Stimulated activated CD4-positive, alpha-beta T cell treated with anti-CD3 and anti-CD28 coated beads, Interleukin-4, amount 100 ng/mL, for 4 hours (primary cell): ENCODE results near the gene CST3.
A peak's percentile ranks its signal among the peaks of the same experiment; 100 is the strongest.
"Not testable (repeated sequence)": the region's sequence is repeated elsewhere in the genome, so short reads cannot be mapped to it uniquely, and the experiment has no call there.

Experiments
- DNase-seq, 2 experiments: peaks; one replicate each; pipeline ENCODE4 v3.0.0-alpha.2; 2020

Gene CST3

GRCh38 chr20:23625236-23625964, 12.4 kb downstream of the CST3 start:
- DNase-seq: no peak

DNA sequence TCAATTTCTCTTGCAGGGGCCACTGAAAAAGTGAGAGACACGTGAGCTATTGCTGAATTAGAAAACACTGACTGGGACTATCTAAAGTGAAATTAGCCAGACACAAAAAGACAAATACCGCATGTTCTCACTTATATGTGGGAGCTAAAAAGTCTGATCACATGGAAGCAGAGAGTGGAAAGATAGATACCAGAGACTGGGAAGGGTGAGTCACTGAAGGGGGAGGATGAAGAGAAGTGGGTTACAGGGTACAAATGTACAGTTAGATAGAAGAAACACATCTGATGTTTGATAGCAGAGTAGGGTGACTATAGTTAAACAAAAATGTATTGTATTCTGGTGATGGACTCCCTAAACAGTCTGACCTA, 13.4 kb downstream of the CST3 start:
- no peak for DNase-seq

DNA sequence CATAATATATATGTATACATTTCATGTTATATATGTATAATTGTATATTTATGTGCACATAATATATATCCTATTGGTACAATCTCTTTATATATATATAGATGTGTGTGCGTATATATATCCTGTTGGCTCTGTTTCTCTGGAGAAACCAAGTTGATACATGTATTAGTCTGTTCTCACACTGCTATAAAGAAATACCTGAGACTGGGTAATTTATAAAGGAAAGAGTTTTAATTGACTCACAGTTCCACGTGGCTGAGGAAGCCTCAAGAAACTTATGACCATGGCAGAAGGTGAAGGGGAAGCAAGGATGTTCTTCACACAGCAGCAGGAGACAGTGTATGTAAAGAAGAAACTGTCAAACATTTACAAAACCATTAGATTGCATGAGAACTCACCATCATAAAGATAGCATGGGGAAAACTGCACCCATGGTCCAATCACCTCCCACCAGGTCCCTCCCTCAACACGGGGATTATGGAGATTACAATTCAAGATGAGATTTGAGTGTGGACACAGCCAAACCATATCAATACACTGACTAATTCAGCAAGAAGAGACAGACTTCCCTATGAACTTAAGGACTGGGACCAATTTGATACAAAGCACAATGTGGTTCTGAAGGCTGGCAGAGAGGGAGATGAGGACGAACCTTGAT, 14.0 kb downstream of the CST3 start:
- DNase-seq: no peak

DNA sequence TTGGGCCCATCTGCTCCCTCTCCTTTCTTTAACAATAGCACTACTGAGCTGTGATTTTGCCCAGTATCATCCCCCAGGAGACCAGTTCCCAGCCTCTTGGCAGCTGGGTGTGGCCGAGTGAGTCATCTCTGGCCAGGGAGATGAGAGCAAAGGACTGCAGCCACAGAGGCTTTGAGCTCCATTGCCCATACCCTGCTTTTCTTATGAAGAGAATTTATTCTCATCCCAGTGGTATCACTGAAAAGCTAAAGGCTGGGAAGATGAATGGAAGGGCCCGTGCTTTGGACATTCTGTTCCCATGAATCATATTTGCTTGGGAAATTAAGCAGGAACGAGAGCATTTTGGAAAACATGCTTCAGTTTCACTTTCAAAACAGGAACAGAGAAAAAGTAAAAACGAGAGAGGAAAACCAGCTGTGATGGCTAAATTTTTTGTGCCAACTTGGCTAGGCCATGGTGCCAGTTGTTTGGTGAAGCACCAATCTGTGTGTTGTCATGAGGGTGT, 14.9 kb downstream of the CST3 start:
- DNase-seq: no peak

DNA sequence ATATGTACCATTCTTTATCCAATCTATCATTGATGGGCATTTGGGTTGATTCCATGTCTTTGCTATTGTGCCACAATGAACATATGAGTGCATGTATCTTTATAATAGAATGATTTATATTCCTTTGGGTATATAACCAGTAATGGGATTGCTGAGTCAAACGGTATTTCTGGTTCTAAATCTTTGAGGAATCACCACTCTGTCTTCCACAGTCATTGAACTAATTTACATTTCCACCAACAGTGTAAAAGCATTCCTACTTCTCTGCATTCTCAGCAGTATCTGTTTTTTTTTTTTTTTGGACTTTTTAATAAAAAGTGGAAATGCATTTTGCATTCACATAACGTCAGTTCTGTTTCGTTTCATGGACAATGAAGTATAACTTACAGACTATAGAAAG, 15.4 kb downstream of the CST3 start:
- not testable (repeated sequence) for DNase-seq

- not testable (repeated sequence) for DNase-seq
Observed at GRCh38 chr20:23620670-23621386, 16.9 kb downstream of the CST3 start.

GRCh38 chr20:23614163-23614562, 23.6 kb downstream of the CST3 start:
- no peak for DNase-seq

- DNase-seq: no peak
Observed at GRCh38 chr20:23613676-23614075, 24.1 kb downstream of the CST3 start.

GRCh38 chr20:23612396-23612795, 25.4 kb downstream of the CST3 start:
- DNase-seq: no peak

DNA sequence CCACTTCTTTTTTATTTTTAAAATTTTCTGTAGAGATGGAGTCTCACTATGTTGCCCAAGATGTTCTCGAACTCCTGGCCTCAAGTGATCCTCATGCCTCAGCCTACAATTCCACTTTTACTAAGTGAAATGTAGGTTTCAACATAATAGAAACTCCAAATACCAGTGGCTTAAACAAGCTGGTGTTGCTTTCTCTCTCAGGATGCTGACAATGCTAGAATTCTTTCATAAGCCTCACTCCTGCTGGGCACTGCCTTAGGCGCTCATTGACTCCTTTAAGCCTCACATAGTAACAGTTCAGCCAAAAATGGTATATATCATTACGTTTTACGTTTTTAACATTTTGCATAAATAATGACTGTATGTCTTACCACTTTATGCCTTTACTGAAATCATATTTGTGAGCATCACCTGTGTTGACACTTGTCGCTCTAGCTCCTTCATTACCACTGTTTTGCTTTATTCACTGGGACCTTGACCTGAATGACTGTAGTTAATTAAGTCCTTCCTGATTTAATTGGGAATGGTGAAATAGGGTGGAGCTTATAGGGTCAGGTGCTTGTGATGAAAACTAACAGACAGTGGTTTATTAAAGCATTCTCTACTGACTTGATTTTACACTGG, 28.2 kb downstream of the CST3 start:
- no peak for DNase-seq

DNA sequence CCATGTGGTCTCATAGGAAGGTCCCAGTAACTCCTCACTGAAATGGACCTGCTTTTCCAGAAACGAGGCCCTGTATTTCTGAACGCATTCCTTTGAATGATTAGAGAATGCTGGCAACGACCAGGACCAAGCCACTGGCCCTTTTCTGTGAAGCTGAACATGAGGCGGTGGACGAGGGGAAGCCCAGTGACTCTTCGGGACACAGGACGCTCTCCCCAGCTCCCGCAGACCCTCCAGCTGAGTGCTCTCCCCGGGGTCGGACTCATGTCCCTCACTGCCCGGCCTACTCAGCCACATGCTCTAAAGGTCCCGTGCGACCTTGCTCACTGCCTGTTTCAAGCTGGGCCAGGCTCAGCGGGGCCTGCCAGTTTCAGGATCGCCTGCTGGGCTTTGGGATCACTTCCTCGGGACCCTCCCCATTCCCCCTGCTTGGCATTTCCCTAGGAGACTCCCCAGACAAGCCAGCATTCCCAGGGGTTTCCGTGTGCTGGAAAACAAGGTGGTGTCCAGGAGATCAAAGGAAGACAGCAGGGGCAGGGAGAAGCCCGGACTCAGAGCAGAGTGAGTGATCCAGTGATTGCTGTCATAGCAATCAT, 29.4 kb downstream of the CST3 start:
- no peak for DNase-seq

- no peak for DNase-seq
Observed at GRCh38 chr20:23607497-23608245, 30.1 kb downstream of the CST3 start.

- DNase-seq: peak; percentile 34 to 62
Observed at GRCh38 chr20:23606652-23607049, 31.1 kb downstream of the CST3 start.

- no peak for DNase-seq
Observed at GRCh38 chr20:23605867-23606651, 31.7 kb downstream of the CST3 start, which contains the start of gene CST9. TSS of gene CST9 (minus strand) at chr20:23605917. CDS start at chr20:23605864, 53 bp downstream.

GRCh38 chr20:23604306-23604705, 33.4 kb downstream of the CST3 start:
- DNase-seq: no peak

DNA sequence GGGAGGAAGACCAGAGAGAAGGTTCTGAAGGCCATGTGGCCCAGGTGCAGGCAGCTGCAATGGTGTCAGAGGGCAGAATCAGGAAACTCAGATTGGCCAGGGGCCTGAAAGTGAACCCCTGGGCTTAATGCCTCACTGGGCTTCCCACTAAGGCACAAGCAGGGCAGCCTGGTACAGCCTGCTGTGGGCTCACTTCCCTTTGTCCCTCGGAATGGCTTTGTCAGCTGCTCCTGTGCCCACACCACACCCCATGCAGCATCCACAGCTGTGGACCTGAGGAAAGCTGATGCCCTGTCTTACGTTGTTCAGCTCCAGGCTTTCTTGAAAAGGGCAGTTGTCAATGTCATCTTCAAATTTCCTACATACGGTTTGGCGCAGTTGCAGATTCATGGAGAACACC, 34.4 kb downstream of the CST3 start:
- DNase-seq: no peak

DNA sequence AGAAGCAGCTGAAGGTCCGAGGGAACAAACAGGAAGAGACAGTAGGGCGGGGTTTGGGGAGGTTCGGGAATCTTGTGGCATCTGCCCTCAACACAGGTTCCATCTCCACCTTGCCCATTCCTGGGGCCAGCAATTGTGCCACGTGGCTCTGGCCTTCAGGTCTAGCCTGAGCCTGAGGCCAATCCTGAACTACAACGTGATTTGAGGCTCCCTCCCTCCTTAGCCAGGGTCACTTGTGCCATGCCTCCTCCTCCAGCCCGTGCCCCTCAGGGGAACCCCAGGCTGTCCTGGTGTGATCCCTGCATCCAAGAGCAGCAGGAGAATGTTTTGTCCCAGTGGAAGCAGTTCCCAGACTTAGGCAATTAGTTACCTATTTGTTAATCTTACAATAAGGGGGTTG, 35.1 kb downstream of the CST3 start:
- no peak for DNase-seq

DNA sequence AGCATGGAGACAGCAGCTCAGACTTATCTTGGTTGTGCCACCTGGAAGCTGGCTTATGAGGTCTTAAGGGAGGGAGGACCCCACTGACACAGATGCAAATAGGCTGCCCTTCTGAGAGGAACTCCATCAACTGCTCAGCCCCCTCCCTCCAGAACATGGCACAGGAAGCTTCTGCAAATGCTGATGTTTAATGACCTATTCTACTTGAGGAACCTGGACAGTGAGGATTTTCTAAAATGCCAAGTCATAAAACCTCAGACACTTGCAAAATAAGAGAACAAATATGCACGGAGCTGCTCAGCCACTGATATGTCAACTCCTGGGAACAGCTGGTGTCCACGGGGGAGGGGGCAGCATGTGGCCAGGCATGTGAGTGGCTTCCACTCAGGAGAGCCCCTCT, 35.5 kb downstream of the CST3 start:
- DNase-seq: no peak

GRCh38 chr20:23601715-23602114, 36.0 kb downstream of the CST3 start:
- DNase-seq: no peak

GRCh38 chr20:23598481-23598880, 39.3 kb downstream of the CST3 start:
- no peak for DNase-seq

- DNase-seq: no peak
Observed at GRCh38 chr20:23596579-23597250, 41.0 kb downstream of the CST3 start.
